CD8-positive, alpha-beta memory T cell (primary cell): Measurements from ENCODE around the gene TMEM234. TPM values are rescaled to one million over a fixed set of nuclear protein-coding genes. Genes with fewer than 3 reads are reported as not detected.
A peak's percentile ranks its signal among the peaks of the same experiment; 100 is the strongest.

Experiments used
- CTCF ChIA-PET: fragments of 350-600 bp; sonication (Branson Sonifier 250); formaldehyde crosslinking; loops from one replicate; lab custom pipeline; 2021; ENCODE audit warnings: antibody characterized with exemption; lab: Charles Lee
- POLR2A ChIA-PET: fragments of 350-600 bp; sonication (Branson Sonifier 250); formaldehyde crosslinking; loops from one replicate; lab custom pipeline; 2021; ENCODE audit warnings: antibody characterized with exemption; lab: Charles Lee
- DNase-seq, 5 donors: peaks; one replicate each; pipeline versions ENCODE4 v3.0.0 to v3.0.0-alpha.2; 2020 to 2022; ENCODE audit warnings: mixed read lengths in 1 of 5
- H3K27ac ChIP-seq: one replicate; pipeline ENCODE4 v1.7.0; 2013; ENCODE audit warnings: low read depth, mild to moderate bottlenecking, low read length, moderate library complexity
- H3K27me3 ChIP-seq: 2 replicates; pipeline ENCODE4 v1.7.0; 2013; ENCODE audit warnings: low read length, mild to moderate bottlenecking; ENCODE audit not compliant: insufficient read depth, poor library complexity, severe bottlenecking
- H3K36me3 ChIP-seq: 2 replicates; pipeline ENCODE4 v1.7.0; 2013; ENCODE audit warnings: mild to moderate bottlenecking, low read length, moderate library complexity; ENCODE audit not compliant: insufficient read depth
- H3K4me1 ChIP-seq: 2 replicates; pipeline ENCODE4 v1.7.0; 2013; ENCODE audit warnings: mild to moderate bottlenecking, low read length, moderate library complexity; ENCODE audit not compliant: insufficient read depth
- H3K4me3 ChIP-seq: 2 replicates; pipeline ENCODE4 v1.7.0; 2013; ENCODE audit warnings: mild to moderate bottlenecking, low read length
- H3K9me3 ChIP-seq: 2 replicates; pipeline ENCODE4 v1.7.0; 2013; ENCODE audit warnings: mild to moderate bottlenecking, low read length
- H3K27ac Mint-ChIP-seq, 8 donors: one replicate each; pipeline ENCODE4 v1.8.0; 2020 to 2021; ENCODE audit warnings: mixed read lengths in 8 of 8, mild to moderate bottlenecking in 6 of 8, inconsistent platforms in 3 of 8, moderate library complexity in 3 of 8
- H3K27me3 Mint-ChIP-seq, 2 donors: one replicate each; pipeline ENCODE4 v1.8.0; 2020 to 2021; ENCODE audit warnings: mixed read lengths in 2 of 2, mild to moderate bottlenecking in 1 of 2, moderate library complexity in 1 of 2
- H3K36me3 Mint-ChIP-seq, 3 donors: one replicate each; pipeline ENCODE4 v1.8.0; 2020 to 2021; ENCODE audit warnings: mixed read lengths in 3 of 3, inconsistent platforms in 1 of 3, mild to moderate bottlenecking in 1 of 3
- H3K4me1 Mint-ChIP-seq, 3 donors: one replicate each; pipeline ENCODE4 v1.8.0; 2020 to 2021; ENCODE audit warnings: mixed read lengths in 3 of 3, inconsistent platforms in 1 of 3, mild to moderate bottlenecking in 1 of 3
- H3K4me3 Mint-ChIP-seq, 7 donors: one replicate each; pipeline ENCODE4 v1.8.0; 2020 to 2021; ENCODE audit warnings: mixed read lengths in 7 of 7, mild to moderate bottlenecking in 6 of 7, moderate library complexity in 4 of 7, inconsistent platforms in 2 of 7
- H3K9me3 Mint-ChIP-seq, 5 donors: one replicate each; pipeline ENCODE4 v1.8.0; 2020 to 2022; ENCODE audit warnings: mixed read lengths in 5 of 5, mild to moderate bottlenecking in 3 of 5, moderate library complexity in 2 of 5, inconsistent platforms in 1 of 5
- polyA plus RNA-seq: library from polyadenylated mRNA; unstranded; fragments of 300-500 nt; fragmentation: Illumina TruSeq; gene quantifications from one replicate; pipeline ENCODE4 v1.2.3, GENCODE V29; 2021
- total RNA-seq, 2 experiments: library from RNA; stranded (reverse); gene quantifications; one replicate each; pipeline ENCODE4 v1.2.3, GENCODE V29; 2021

The TMEM234 gene
- total and polyA plus RNA-seq, 3 experiments from 2014 or later: 6.5 to 12.2 (median 10.9) TPM

DNA sequence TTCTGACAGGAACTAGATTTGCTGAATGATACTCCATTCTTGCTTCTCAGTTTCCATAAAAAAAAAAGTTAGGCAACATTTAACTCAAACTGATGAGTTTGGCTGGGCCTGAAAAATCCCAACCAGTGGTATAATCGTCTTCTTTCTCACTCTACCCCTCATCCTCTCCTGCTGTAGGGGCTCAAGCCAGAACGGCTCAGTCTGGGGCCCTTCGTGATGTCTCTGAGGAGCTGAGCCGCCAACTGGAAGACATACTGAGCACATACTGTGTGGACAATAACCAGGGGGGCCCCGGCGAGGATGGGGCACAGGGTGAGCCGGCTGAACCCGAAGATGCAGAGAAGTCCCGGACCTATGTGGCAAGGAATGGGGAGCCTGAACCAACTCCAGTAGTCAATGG is 41.1 kb downstream of the TMEM234 start:
- H3K27ac ChIP-seq: peak overlapping the region; percentile 88
- peaks cover 6% of the 10 kb centered on the region for H3K36me3 ChIP-seq
- H3K4me3 ChIP-seq: no peak overlapping the region
- H3K27me3 Mint-ChIP-seq: no peaks in the 10 kb centered on the region
- ChIA-PET CTCF (interaction anchor here (1.7 kb wide), 2 partner anchors 73 to 141 kb away, joined by 4 to 6 read pairs; partner anchors contain the start of gene KPNA6), POLR2A (interaction anchor here (1.3 to 2.7 kb wide), 4 partner anchors 24 to 73 kb away, joined by 4 to 17 read pairs (median 9); partner anchors contain the start of genes IQCC and KPNA6)
- H3K4me3 Mint-ChIP-seq: peak overlapping the region; percentile 86 to 99 (median 91)
- peak overlapping the region; percentile 31 to 98 (median 92) for H3K27ac Mint-ChIP-seq
- H3K36me3 Mint-ChIP-seq: peaks cover 2 to 43% (median 8%) of the 10 kb centered on the region in 3 donors
- no peaks in the 10 kb centered on the region for H3K9me3 ChIP-seq
- peaks cover 28% of the 10 kb centered on the region for H3K4me1 ChIP-seq
- H3K4me1 Mint-ChIP-seq: peaks cover 41 to 60% (median 54%) of the 10 kb centered on the region in 3 donors
- no peaks in the 10 kb centered on the region for H3K9me3 Mint-ChIP-seq
- H3K27me3 ChIP-seq: no peaks in the 10 kb centered on the region
- DNase-seq: no peak

DNA sequence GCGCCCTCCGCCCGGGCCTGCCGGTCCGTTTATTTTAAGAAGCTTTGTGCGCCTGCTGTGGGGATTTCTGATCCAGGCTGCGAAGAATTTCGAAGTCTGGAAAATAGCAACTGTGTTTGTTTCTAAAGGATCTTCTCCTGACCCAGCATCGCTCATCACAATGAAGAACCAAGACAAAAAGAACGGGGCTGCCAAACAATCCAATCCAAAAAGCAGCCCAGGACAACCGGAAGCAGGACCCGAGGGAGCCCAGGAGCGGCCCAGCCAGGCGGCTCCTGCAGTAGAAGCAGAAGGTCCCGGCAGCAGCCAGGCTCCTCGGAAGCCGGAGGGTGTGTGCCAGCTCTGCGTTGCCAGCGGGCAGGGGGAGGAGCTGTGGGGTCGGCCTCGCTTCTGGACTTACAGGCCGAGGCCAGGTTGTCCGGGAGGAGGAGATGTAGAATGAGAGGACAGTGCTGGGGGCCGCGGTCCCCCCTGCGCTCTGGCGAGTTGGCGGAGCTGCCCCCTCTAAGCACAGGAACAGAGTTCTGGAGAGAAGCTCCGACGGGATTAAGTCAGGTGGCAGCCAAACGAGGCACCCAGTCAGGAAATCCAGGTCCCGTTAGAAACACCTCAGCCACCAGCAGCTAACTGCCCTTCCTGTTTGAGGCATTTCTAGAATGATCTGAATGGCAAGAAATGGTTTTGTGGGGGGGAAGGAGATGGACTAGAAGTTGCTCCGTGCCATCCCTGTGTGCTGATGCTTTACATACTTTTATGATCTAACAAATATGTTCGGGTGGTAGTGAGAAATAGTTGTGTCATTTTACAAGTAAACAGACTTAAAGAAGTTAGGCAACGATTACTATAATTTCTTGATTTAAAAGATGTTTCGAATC is 41.7 kb downstream of the TMEM234 start:
- H3K4me1 Mint-ChIP-seq: peaks cover 40 to 56% (median 52%) of the 10 kb centered on the region in 3 donors
- ChIA-PET POLR2A (interaction anchor here (0.7 to 2.7 kb wide), 8 partner anchors 16 to 214 kb away, joined by 3 to 17 read pairs (median 8); partner anchors contain the start of genes BSDC1, CCDC28B, IQCC and KPNA6), CTCF (interaction anchor here (1.1 to 1.7 kb wide), 4 partner anchors 7 to 170 kb away, joined by 3 to 6 read pairs (median 4); partner anchors contain the start of gene KPNA6)
- peak overlapping the region; percentile 74 for H3K4me3 ChIP-seq
- H3K4me3 Mint-ChIP-seq: peak overlapping the region; percentile 86 to 99 (median 91)
- H3K27ac Mint-ChIP-seq: peak overlapping the region; percentile 84 to 98 (median 92)
- peak overlapping the region; percentile 88 for H3K27ac ChIP-seq
- H3K4me1 ChIP-seq: peaks cover 28% of the 10 kb centered on the region
- no peaks in the 10 kb centered on the region for H3K27me3 ChIP-seq
- no peaks in the 10 kb centered on the region for H3K27me3 Mint-ChIP-seq
- H3K36me3 Mint-ChIP-seq: peaks cover 0 to 41% (median 7%) of the 10 kb centered on the region in 3 donors
- no peaks in the 10 kb centered on the region for H3K9me3 ChIP-seq
- H3K36me3 ChIP-seq: peaks cover 4% of the 10 kb centered on the region
- DNase-seq: peak in 3 of 5 donors; percentile 13
- H3K9me3 Mint-ChIP-seq: no peaks in the 10 kb centered on the region

DNA sequence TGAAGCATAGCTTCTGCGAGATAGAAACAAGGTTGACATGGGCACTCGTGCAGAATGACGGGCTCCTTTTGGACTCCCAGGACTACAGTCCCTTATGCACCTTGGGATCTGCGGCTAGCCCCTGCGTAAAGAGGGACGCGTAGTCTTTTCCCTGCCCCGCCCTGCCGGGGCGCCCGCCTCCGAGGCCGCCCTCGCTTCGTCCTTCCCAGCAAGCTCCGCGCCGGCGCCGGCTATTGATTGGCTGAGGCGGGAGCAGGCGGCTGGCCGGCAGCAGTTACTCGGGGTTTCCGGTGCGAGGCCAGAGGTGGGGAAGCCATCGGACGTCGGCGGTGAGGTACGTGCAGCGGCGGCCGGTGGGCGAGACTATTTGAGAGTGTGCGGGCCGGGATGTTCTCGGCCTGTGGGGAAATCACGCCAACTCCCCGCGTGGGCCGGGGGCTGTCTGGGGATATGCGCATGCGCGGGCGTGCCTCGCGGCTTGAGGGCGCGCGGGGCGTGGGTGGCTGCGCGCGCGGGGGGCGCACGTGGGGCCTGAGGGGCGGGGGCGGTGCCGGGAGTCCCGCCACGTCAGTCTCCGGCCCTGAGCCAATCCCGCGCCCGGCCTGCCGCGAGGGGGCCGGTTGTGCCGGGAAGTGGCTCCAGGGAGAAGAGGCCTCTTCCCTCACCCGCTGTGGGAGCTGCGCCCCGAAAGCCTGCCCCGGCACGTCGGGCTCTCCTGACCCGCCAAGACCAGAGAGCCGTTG is 42.5 kb downstream of the TMEM234 start, which contains the start of gene TXLNA:
TXLNA (plus strand) TSS at position 233 of the 743 bp plus-strand sequence. CDS start 671 bp downstream, outside the sequence.
- H3K27ac Mint-ChIP-seq: peak within 1 kb of the TSS; percentile 91 to 98 (median 94)
- Histone ChIP-seq H3K9me3 (no peaks in the 10 kb centered on the region), H3K4me1 (peaks cover 28% of the 10 kb centered on the region), H3K27me3 (no peaks in the 10 kb centered on the region), H3K36me3 (peaks cover under 1% of the 10 kb centered on the region), H3K4me3 (peak within 1 kb of the TSS; percentile 74), H3K27ac (peak within 1 kb of the TSS; percentile 88)
- H3K4me3 Mint-ChIP-seq: peak within 1 kb of the TSS; percentile 86 to 99 (median 91)
- H3K9me3 Mint-ChIP-seq: no peaks in the 10 kb centered on the region
- H3K4me1 Mint-ChIP-seq: peaks cover 35 to 51% (median 45%) of the 10 kb centered on the region in 3 donors
- CTCF ChIA-PET: interaction anchor here (0.8 to 1.7 kb wide), 6 partner anchors 8 to 171 kb away, joined by 3 to 6 read pairs (median 4); partner anchors contain the start of gene KPNA6
- POLR2A ChIA-PET: interaction anchor here (0.7 to 2.7 kb wide), 13 partner anchors 16 to 215 kb away, joined by 3 to 17 read pairs (median 5); partner anchors contain the start of genes BSDC1, CCDC28B, IQCC and KPNA6
- no peaks in the 10 kb centered on the region for H3K27me3 Mint-ChIP-seq
- DNase-seq: peak; percentile 83 to 91 (median 87)
- H3K36me3 Mint-ChIP-seq: peaks cover 0 to 40% (median 7%) of the 10 kb centered on the region in 3 donors

DNA sequence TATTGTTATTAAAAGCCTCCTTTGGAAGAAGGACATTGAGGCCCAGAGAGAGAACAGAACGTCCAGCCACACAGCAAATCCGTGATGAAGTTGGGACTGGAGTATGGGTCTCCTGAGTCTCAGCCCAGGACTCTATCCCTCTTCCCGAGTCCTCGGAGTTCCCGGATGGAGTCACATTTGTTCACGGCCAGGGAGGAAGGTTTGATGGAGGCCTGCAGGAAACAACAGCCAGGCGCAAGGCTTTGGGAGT is 43.0 kb downstream of the TMEM234 start:
- Histone ChIP-seq H3K27me3 (no peaks in the 10 kb centered on the region), H3K4me3 (peak overlapping the region; percentile 74), H3K36me3 (no peaks in the 10 kb centered on the region), H3K27ac (peak overlapping the region; percentile 88), H3K9me3 (no peaks in the 10 kb centered on the region), H3K4me1 (peaks cover 28% of the 10 kb centered on the region)
- peaks cover 0 to 38% (median 5%) of the 10 kb centered on the region in 3 donors for H3K36me3 Mint-ChIP-seq
- DNase-seq: no peak
- H3K4me3 Mint-ChIP-seq: peak overlapping the region; percentile 86 to 99 (median 91)
- H3K9me3 Mint-ChIP-seq: no peaks in the 10 kb centered on the region
- ChIA-PET POLR2A (interaction anchor here (0.7 to 2.7 kb wide), 11 partner anchors 17 to 215 kb away, joined by 3 to 17 read pairs (median 7); partner anchors contain the start of genes BSDC1, CCDC28B, KPNA6 and MARCKSL1), CTCF (interaction anchor here (0.8 to 1.7 kb wide), 4 partner anchors 9 to 172 kb away, joined by 3 to 4 read pairs (median 3); no protein-coding TSS in a partner anchor)
- H3K27ac Mint-ChIP-seq: peak overlapping the region; percentile 91 to 98 (median 94)
- peaks cover 31 to 46% (median 41%) of the 10 kb centered on the region in 3 donors for H3K4me1 Mint-ChIP-seq
- no peaks in the 10 kb centered on the region for H3K27me3 Mint-ChIP-seq

GRCh38 chr1:32178380-32179192 is 43.6 kb downstream of the TMEM234 start:
- H3K4me3 Mint-ChIP-seq: peak overlapping the region; percentile 86 to 99 (median 91)
- CTCF ChIA-PET: interaction anchor here (0.8 to 1.7 kb wide), 4 partner anchors 9 to 172 kb away, joined by 3 to 4 read pairs (median 3); no protein-coding TSS in a partner anchor
- POLR2A ChIA-PET: interaction anchor here (0.5 to 2.7 kb wide), 12 partner anchors 17 to 216 kb away, joined by 3 to 17 read pairs (median 6); partner anchors contain the start of genes BSDC1, CCDC28B, KPNA6 and MARCKSL1
- Histone ChIP-seq H3K27me3 (no peaks in the 10 kb centered on the region), H3K4me1 (peaks cover 28% of the 10 kb centered on the region), H3K27ac (peak overlapping the region; percentile 88), H3K36me3 (no peaks in the 10 kb centered on the region), H3K9me3 (no peaks in the 10 kb centered on the region), H3K4me3 (peak overlapping the region; percentile 74)
- no peaks in the 10 kb centered on the region for H3K9me3 Mint-ChIP-seq
- no peaks in the 10 kb centered on the region for H3K27me3 Mint-ChIP-seq
- peak overlapping the region; percentile 91 to 98 (median 94) for H3K27ac Mint-ChIP-seq
- H3K36me3 Mint-ChIP-seq: peaks cover 0 to 35% (median 2%) of the 10 kb centered on the region in 3 donors
- H3K4me1 Mint-ChIP-seq: peaks cover 28 to 41% (median 36%) of the 10 kb centered on the region in 3 donors
- DNase-seq: no peak

GRCh38 chr1:32172621-32173245 is 49.4 kb downstream of the TMEM234 start:
- ChIA-PET POLR2A (interaction anchor here (0.6 to 0.7 kb wide), 2 partner anchors 24 to 691 kb away, joined by 3 to 7 read pairs; no protein-coding TSS in a partner anchor), CTCF (interaction anchor here (1.2 kb wide), 1 partner anchor 12 kb away, joined by 3 read pairs; no protein-coding TSS in a partner anchor)
- no peaks in the 10 kb centered on the region for H3K27me3 Mint-ChIP-seq
- Histone ChIP-seq H3K4me3 (no peak overlapping the region), H3K27ac (no peak overlapping the region), H3K27me3 (no peaks in the 10 kb centered on the region), H3K4me1 (peaks cover 5% of the 10 kb centered on the region), H3K9me3 (no peaks in the 10 kb centered on the region), H3K36me3 (peaks cover 34% of the 10 kb centered on the region)
- H3K4me1 Mint-ChIP-seq: peaks cover 3 to 19% (median 9%) of the 10 kb centered on the region in 3 donors
- H3K27ac Mint-ChIP-seq: peak overlapping the region in 5 of 8 donors; percentile 7 to 41 (median 30)
- DNase-seq: no peak
- no peak overlapping the region for H3K4me3 Mint-ChIP-seq
- H3K36me3 Mint-ChIP-seq: peaks cover 3 to 60% (median 17%) of the 10 kb centered on the region in 3 donors
- no peaks in the 10 kb centered on the region for H3K9me3 Mint-ChIP-seq
